Breast epithelium (tissue), 3 donors: ENCODE data around the gene BABAM2.

ENCODE experiments used
- POLR2A ChIP-seq: fragments of 450-650 bp; IDR thresholded peaks from one replicate; pipeline ENCODE4 v1.6.1; 2016; ENCODE audit warnings: antibody characterized with exemption, mild to moderate bottlenecking, moderate library complexity
- TF ChIP-seq, protein P1 (sequence below), 3 donors: fragments of 450-650 bp; IDR thresholded peaks; one replicate each; pipeline ENCODE4 v1.5.1; 2016 to 2017; ENCODE audit warnings: antibody characterized with exemption in 3 of 3, mild to moderate bottlenecking in 3 of 3, moderate library complexity in 3 of 3

DNA sequence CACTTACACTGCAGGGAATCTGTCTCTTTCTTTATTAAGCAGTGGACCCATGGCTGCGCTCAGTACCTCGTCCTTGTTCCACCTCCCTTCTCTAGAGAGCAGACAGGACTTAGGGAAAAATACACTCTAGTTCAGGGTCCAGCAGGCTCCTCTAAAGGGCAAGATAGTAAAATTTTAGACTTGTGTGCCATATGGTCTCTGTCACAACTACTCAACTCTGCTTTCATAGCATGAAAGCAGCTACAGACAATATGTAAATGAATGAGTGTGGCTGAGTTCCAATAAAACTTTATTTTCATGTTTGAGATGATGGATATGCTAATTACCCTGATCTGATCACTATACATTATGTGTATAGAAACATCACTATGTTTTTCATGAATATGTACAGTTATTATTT lies 163.1 kb downstream of the BABAM2 start:
- TF ChIP-seq, protein P1, sequence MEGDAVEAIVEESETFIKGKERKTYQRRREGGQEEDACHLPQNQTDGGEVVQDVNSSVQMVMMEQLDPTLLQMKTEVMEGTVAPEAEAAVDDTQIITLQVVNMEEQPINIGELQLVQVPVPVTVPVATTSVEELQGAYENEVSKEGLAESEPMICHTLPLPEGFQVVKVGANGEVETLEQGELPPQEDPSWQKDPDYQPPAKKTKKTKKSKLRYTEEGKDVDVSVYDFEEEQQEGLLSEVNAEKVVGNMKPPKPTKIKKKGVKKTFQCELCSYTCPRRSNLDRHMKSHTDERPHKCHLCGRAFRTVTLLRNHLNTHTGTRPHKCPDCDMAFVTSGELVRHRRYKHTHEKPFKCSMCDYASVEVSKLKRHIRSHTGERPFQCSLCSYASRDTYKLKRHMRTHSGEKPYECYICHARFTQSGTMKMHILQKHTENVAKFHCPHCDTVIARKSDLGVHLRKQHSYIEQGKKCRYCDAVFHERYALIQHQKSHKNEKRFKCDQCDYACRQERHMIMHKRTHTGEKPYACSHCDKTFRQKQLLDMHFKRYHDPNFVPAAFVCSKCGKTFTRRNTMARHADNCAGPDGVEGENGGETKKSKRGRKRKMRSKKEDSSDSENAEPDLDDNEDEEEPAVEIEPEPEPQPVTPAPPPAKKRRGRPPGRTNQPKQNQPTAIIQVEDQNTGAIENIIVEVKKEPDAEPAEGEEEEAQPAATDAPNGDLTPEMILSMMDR (IDR thresholded peaks at IDR 0.05): no peak
- no peak for TF ChIP-seq POLR2A
